Endodermal cell (in vitro differentiated cells): ENCODE measurements around the gene SYT17. TPM values are rescaled to one million over a fixed set of nuclear protein-coding genes. Genes with fewer than 3 reads are reported as not detected.

ENCODE experiments used
- DNase-seq: peaks from one replicate; pipeline ENCODE4 v3.0.0-alpha.2; 2017
- H3K27ac ChIP-seq: 2 replicates; pipeline ENCODE4 v1.5.1; 2013; ENCODE audit warnings: mild to moderate bottlenecking, low read depth, low read length, moderate library complexity
- H3K27me3 ChIP-seq: 2 replicates; pipeline ENCODE4 v1.6.1; 2013; ENCODE audit warnings: mild to moderate bottlenecking, low read length, moderate library complexity; ENCODE audit not compliant: insufficient read depth, control insufficient read depth, poor library complexity, severe bottlenecking
- H3K36me3 ChIP-seq: 2 replicates; pipeline ENCODE4 v1.7.0; 2013; ENCODE audit warnings: mild to moderate bottlenecking, low read length, moderate library complexity; ENCODE audit not compliant: control insufficient read depth, insufficient read depth
- H3K4me1 ChIP-seq: one replicate; pipeline ENCODE4 v1.7.0; 2013; ENCODE audit warnings: low read length; ENCODE audit not compliant: control insufficient read depth, insufficient read depth
- H3K4me3 ChIP-seq: 2 replicates; pipeline ENCODE4 v1.5.1; 2013; ENCODE audit warnings: mild to moderate bottlenecking, low read length, moderate library complexity
- H3K9ac ChIP-seq: 2 replicates; pipeline ENCODE4 v1.6.1; 2013; ENCODE audit warnings: mild to moderate bottlenecking, low read length, moderate library complexity; ENCODE audit not compliant: poor library complexity, severe bottlenecking; ENCODE audit errors: extremely low read depth
- H3K9me3 ChIP-seq: 2 replicates; pipeline ENCODE4 v1.6.1; 2013; ENCODE audit warnings: mild to moderate bottlenecking, low read length, moderate library complexity; ENCODE audit not compliant: control insufficient read depth
- H3K27ac Mint-ChIP-seq: 2 replicates; pipeline ENCODE4 v1.8.0; 2020; ENCODE audit warnings: mixed read lengths
- H3K27me3 Mint-ChIP-seq: 2 replicates; pipeline ENCODE4 v1.8.0; 2021; ENCODE audit warnings: mild to moderate bottlenecking, mixed read lengths; ENCODE audit not compliant: insufficient read depth
- H3K36me3 Mint-ChIP-seq: 2 replicates; pipeline ENCODE4 v1.8.0; 2020; ENCODE audit warnings: low read depth, mixed read lengths
- H3K4me1 Mint-ChIP-seq: 2 replicates; pipeline ENCODE4 v1.8.0; 2020; ENCODE audit warnings: mixed read lengths
- H3K4me3 Mint-ChIP-seq: 2 replicates; pipeline ENCODE4 v1.8.0; 2020; ENCODE audit warnings: mild to moderate bottlenecking, moderate library complexity, mixed read lengths
- H3K9me3 Mint-ChIP-seq: 2 replicates; pipeline ENCODE4 v1.8.0; 2020; ENCODE audit warnings: mild to moderate bottlenecking, mixed read lengths
- CTCF ChIP-seq: fragments of 200-600 bp; sonication (generic); conservative IDR thresholded peaks from 2 replicates; pipeline ENCODE4 v1.5.0; 2021; ENCODE audit warnings: antibody characterized with exemption, mild to moderate bottlenecking
- WGBS, 2 experiments: methylation state at CpG; one replicate each; pipeline versions ENCODE4 v1.1.5 to v1.1.7; 2013; ENCODE audit warnings: missing lambda C conversion rate in 2 of 2, mixed read lengths in 1 of 2; ENCODE audit not compliant: insufficient coverage in 1 of 2, insufficient read length in 1 of 2; 5-methylcytosine and 5-hydroxymethylcytosine counted together
- total RNA-seq, 2 donors: library from RNA; stranded (reverse); fragmentation: NEBNext Ultra II Directional in 1 of 2; extraction: Animal tissue kit (Norgen Biotek cat#: 25700) in 1 of 2; gene quantifications; 2 replicates in 1 of 2; 3 replicates in 1 of 2; pipeline ENCODE4 v1.2.1, GENCODE V29; 2021

Gene SYT17
- total RNA-seq, 2 donors from 2014 or later = 11.2 to 11.5 TPM

- Mint-ChIP-seq H3K4me3 (no peak overlapping the region), H3K27ac (no peak overlapping the region), H3K27me3 (no peaks in the 10 kb centered on the region), H3K9me3 (peaks cover 6% of the 10 kb centered on the region), H3K36me3 (no peaks in the 10 kb centered on the region), H3K4me1 (peaks cover 13% of the 10 kb centered on the region)
- H3K36me3 ChIP-seq = no peaks in the 10 kb centered on the region
- H3K4me1 ChIP-seq = no peaks in the 10 kb centered on the region
- H3K9ac ChIP-seq = no peak overlapping the region
- no peak for TF ChIP-seq CTCF
- H3K4me3 ChIP-seq = no peak overlapping the region
- H3K9me3 ChIP-seq = no peaks in the 10 kb centered on the region
- no peak for DNase-seq
- H3K27ac ChIP-seq = no peak overlapping the region
- H3K27me3 ChIP-seq = no peaks in the 10 kb centered on the region
- 82 to 92% methylated on average over 2 of the region's 2 CpGs for WGBS, 2 experiments
Observed at GRCh38 chr16:19314718-19315425, 146.8 kb downstream of the SYT17 start.

- no peak overlapping the region for H3K9ac ChIP-seq
- no peaks in the 10 kb centered on the region for H3K9me3 ChIP-seq
- no peak for TF ChIP-seq CTCF
- DNase-seq = no peak
- no peak overlapping the region for H3K4me3 ChIP-seq
- no peaks in the 10 kb centered on the region for H3K27me3 ChIP-seq
- Mint-ChIP-seq H3K9me3 (peaks cover 6% of the 10 kb centered on the region), H3K27ac (no peak overlapping the region), H3K4me3 (no peak overlapping the region), H3K27me3 (no peaks in the 10 kb centered on the region), H3K36me3 (no peaks in the 10 kb centered on the region), H3K4me1 (peaks cover 13% of the 10 kb centered on the region)
- H3K36me3 ChIP-seq = no peaks in the 10 kb centered on the region
- 88 to 100% methylated on average over 1 to 5 of the region's 5 CpGs for WGBS, 2 experiments
- H3K27ac ChIP-seq = no peak overlapping the region
- no peaks in the 10 kb centered on the region for H3K4me1 ChIP-seq
Observed at GRCh38 chr16:19315889-19316433, 147.9 kb downstream of the SYT17 start.

GRCh38 chr16:19316846-19317245 lies 148.8 kb downstream of the SYT17 start:
- no peak for TF ChIP-seq CTCF
- H3K4me1 ChIP-seq = no peaks in the 10 kb centered on the region
- Mint-ChIP-seq H3K9me3 (peaks cover 6% of the 10 kb centered on the region), H3K4me1 (peaks cover 13% of the 10 kb centered on the region), H3K4me3 (no peak overlapping the region), H3K36me3 (no peaks in the 10 kb centered on the region), H3K27ac (no peak overlapping the region), H3K27me3 (no peaks in the 10 kb centered on the region)
- H3K9me3 ChIP-seq = no peaks in the 10 kb centered on the region
- no peaks in the 10 kb centered on the region for H3K27me3 ChIP-seq
- no peak overlapping the region for H3K27ac ChIP-seq
- no peak overlapping the region for H3K9ac ChIP-seq
- no peaks in the 10 kb centered on the region for H3K36me3 ChIP-seq
- no peak for DNase-seq
- 56 to 62% methylated on average over 4 to 7 of the region's 7 CpGs for WGBS, 2 experiments
- H3K4me3 ChIP-seq = no peak overlapping the region

Other genes starting within 250 kb of the SYT17 start
- 100 to 1,000 TPM; 100 to 113 TPM for gene SMG1, start 241.8 kb upstream of the SYT17 start, total RNA-seq
- 10 to 100 TPM; 14.9 to 16.6 TPM for gene TMC7, start 184.3 kb upstream of the SYT17 start, total RNA-seq
- 10 to 100 TPM; 20.4 to 22.0 TPM for gene COQ7, start 100.6 kb upstream of the SYT17 start, total RNA-seq
- 10 to 100 TPM; 13.4 to 19.3 TPM for gene ITPRIPL2, start 54.3 kb upstream of the SYT17 start, total RNA-seq
- 1 to 10 TPM; 1.6 to 1.9 TPM for gene CLEC19A, start 117.5 kb downstream of the SYT17 start, total RNA-seq
- 1 to 10 TPM; 1.3 to 2.2 TPM for gene TMC5, start 249.6 kb downstream of the SYT17 start, total RNA-seq